ENCODE data around the gene CLDN22. TPM values are rescaled to one million over a fixed set of nuclear protein-coding genes. Genes with fewer than 3 reads are reported as not detected.
"Not testable (repeated sequence)": the region's sequence is repeated elsewhere in the genome, so short reads cannot be mapped to it uniquely, and the experiment has no call there.

Gene CLDN22
- total RNA-seq, 6 donors from 2014 or later = 1.8 TPM; not detected in 5

GRCh38 chr4:183324619-183325018 is 4.5 kb upstream of the CLDN22 start:
- Histone ChIP-seq H3K9me3 (no peaks in the 10 kb centered on the region), H3K27ac (no peak overlapping the region), H3K36me3 (no peaks in the 10 kb centered on the region), H3K4me3 (no peak overlapping the region), H3K4me1 (peaks cover 0 to 4% (median 0%) of the 10 kb centered on the region in 4 donors), H3K27me3 (no peaks in the 10 kb centered on the region)
- 85 to 94% methylated on average over 7 of the region's 7 CpGs for WGBS, 2 donors
- ATAC-seq (ENCODE audit: low FRiP score in 2 of 2) (no peak), DNase-seq (no peak)
- TF ChIP-seq POLR2AphosphoS5 (IDR thresholded peaks at IDR 0.05) (no peak), POLR2A (IDR thresholded peaks at IDR 0.05) (no peak), EP300 (IDR thresholded peaks at IDR 0.05) (no peak), CTCF (IDR thresholded peaks at IDR 0.05) (no peak)

GRCh38 chr4:183324056-183324455 is 4.0 kb upstream of the CLDN22 start:
- not testable (repeated sequence) for H3K4me1 ChIP-seq

GRCh38 chr4:183323295-183323694 is 3.2 kb upstream of the CLDN22 start:
- TF ChIP-seq CTCF (IDR thresholded peaks at IDR 0.05) (no peak), POLR2AphosphoS5 (IDR thresholded peaks at IDR 0.05) (no peak), POLR2A (IDR thresholded peaks at IDR 0.05) (no peak), EP300 (IDR thresholded peaks at IDR 0.05) (no peak)
- 85 to 87% methylated on average over 6 of the region's 6 CpGs for WGBS, 2 donors
- Histone ChIP-seq H3K4me1 (peaks cover 0 to 4% (median 0%) of the 10 kb centered on the region in 4 donors), H3K36me3 (peaks cover 0 to 4% (median 0%) of the 10 kb centered on the region in 4 donors), H3K27ac (no peak overlapping the region), H3K4me3 (no peak overlapping the region), H3K9me3 (no peaks in the 10 kb centered on the region), H3K27me3 (no peaks in the 10 kb centered on the region)
- DNase-seq = no peak
- no peak for ATAC-seq (ENCODE audit: low FRiP score in 2 of 2)

More at GRCh38 chr4:183324056-183324455, 4.0 kb upstream of the CLDN22 start:
- H3K9me3 ChIP-seq; H3K27ac ChIP-seq; H3K27me3 ChIP-seq; ATAC-seq (ENCODE audit: low FRiP score in 2 of 2); H3K4me3 ChIP-seq; H3K36me3 ChIP-seq; DNase-seq: not testable (repeated sequence)
- 95% methylated on average over 11 of the region's 11 CpGs for WGBS, 2 donors

GRCh38 chr4:183322326-183322725 is 2.2 kb upstream of the CLDN22 start, which contains the start of gene CLDN24:
TSS of gene CLDN24 (minus strand) at chr4:183322426. CDS start at chr4:183322426, 0 bp downstream.
- no peak for ATAC-seq (ENCODE audit: low FRiP score in 2 of 2)
- no peaks in the 10 kb centered on the region for H3K9me3 ChIP-seq
- H3K4me1 ChIP-seq = peaks cover 0 to 4% (median 0%) of the 10 kb centered on the region in 4 donors
- H3K36me3 ChIP-seq = peaks cover 0 to 4% (median 0%) of the 10 kb centered on the region in 4 donors
- no peaks in the 10 kb centered on the region for H3K27me3 ChIP-seq
- no peak within 1 kb of the TSS for H3K4me3 ChIP-seq
- WGBS, 2 donors = 95 to 98% methylated on average over 5 of the region's 5 CpGs
- TF ChIP-seq EP300 (IDR thresholded peaks at IDR 0.05) (no peak), CTCF (IDR thresholded peaks at IDR 0.05) (no peak), POLR2AphosphoS5 (IDR thresholded peaks at IDR 0.05) (no peak), POLR2A (IDR thresholded peaks at IDR 0.05) (no peak)
- DNase-seq = no peak
- H3K27ac ChIP-seq = no peak within 1 kb of the TSS

- H3K4me3 ChIP-seq = no peak overlapping the region
- DNase-seq (no peak), ATAC-seq (ENCODE audit: low FRiP score in 2 of 2) (no peak)
- 94 to 97% methylated on average over 5 of the region's 5 CpGs for WGBS, 2 donors
- H3K36me3 ChIP-seq = peaks cover 0 to 4% (median 0%) of the 10 kb centered on the region in 4 donors
- H3K9me3 ChIP-seq = no peaks in the 10 kb centered on the region
- peaks cover 0 to 4% (median 0%) of the 10 kb centered on the region in 4 donors for H3K4me1 ChIP-seq
- no peak overlapping the region for H3K27ac ChIP-seq
- TF ChIP-seq POLR2A (IDR thresholded peaks at IDR 0.05) (no peak), EP300 (IDR thresholded peaks at IDR 0.05) (no peak), POLR2AphosphoS5 (IDR thresholded peaks at IDR 0.05) (no peak), CTCF (IDR thresholded peaks at IDR 0.05) (no peak)
- no peaks in the 10 kb centered on the region for H3K27me3 ChIP-seq
Observed at GRCh38 chr4:183321516-183321915, 1.4 kb upstream of the CLDN22 start.

All from upper lobe of left lung (tissue), 6 donors.